Thoracic aorta (tissue), 2 donors: ENCODE measurements around the gene MYO5B. TPM values are rescaled to one million over a fixed set of nuclear protein-coding genes. Genes with fewer than 3 reads are reported as not detected.

Experiments
- ATAC-seq: fragments of 150-250 bp; one replicate; pipeline ENCODE4 v1.8.0; 2017; ENCODE audit warnings: low read depth; ENCODE audit not compliant: insufficient number of reproducible peaks, low FRiP score
- DNase-seq: peaks from one replicate; pipeline ENCODE4 v3.0.0-alpha.2; 2020; ENCODE audit warnings: low spot score
- H3K27ac ChIP-seq, 2 donors: fragments of 200-600 bp; sonication (generic); 1 replicate in 1 of 2; 2 replicates in 1 of 2; pipeline ENCODE4 v1.5.1; 2016; ENCODE audit warnings: mild to moderate bottlenecking in 2 of 2, moderate library complexity in 2 of 2
- H3K27me3 ChIP-seq: fragments of 200-600 bp; sonication (generic); replicated peaks from 2 replicates; pipeline ENCODE4 v1.6.0; 2016; ENCODE audit warnings: mild to moderate bottlenecking; ENCODE audit not compliant: insufficient read depth
- H3K36me3 ChIP-seq: fragments of 200-600 bp; sonication (generic); one replicate; pipeline ENCODE4 v1.5.1; 2016
- H3K4me1 ChIP-seq, 2 donors: fragments of 200-600 bp; sonication (generic); 1 replicate in 1 of 2; 2 replicates in 1 of 2; pipeline versions ENCODE4 v1.5.1 to v1.6.0; 2016; ENCODE audit warnings: low read depth in 2 of 2, mild to moderate bottlenecking in 1 of 2; ENCODE audit not compliant: control insufficient read depth in 1 of 2
- H3K4me3 ChIP-seq: fragments of 200-600 bp; sonication (generic); 2 replicates; pipeline ENCODE4 v1.5.1; 2016; ENCODE audit warnings: mild to moderate bottlenecking
- H3K9me3 ChIP-seq: fragments of 200-600 bp; sonication (generic); 2 replicates; pipeline ENCODE4 v1.5.1; 2016
- CTCF ChIP-seq: fragments of 200-600 bp; sonication (generic); IDR thresholded peaks from one replicate; pipeline ENCODE4 v1.5.1; 2019; ENCODE audit warnings: antibody characterized with exemption
- total RNA-seq, 2 donors: library from RNA; depleted of rRNA; stranded (reverse); fragments of >200 nt; gene quantifications; one replicate each; pipeline versions ENCODE4 v1.1.0 to v1.2.3, GENCODE V29; 2016

Gene MYO5B
- total RNA-seq, 2 donors from 2014 or later, result 8.3 to 13.5 TPM

GRCh38 chr18:50117863-50118262 is 77.1 kb downstream of the MYO5B start:
- no peak for TF ChIP-seq CTCF
- Histone ChIP-seq H3K9me3 (no peaks in the 10 kb centered on the region), H3K27ac (no peak overlapping the region), H3K4me1 (peaks cover 0 to 21% of the 10 kb centered on the region in 2 donors), H3K36me3 (no peaks in the 10 kb centered on the region), H3K27me3 (no peaks in the 10 kb centered on the region), H3K4me3 (no peak overlapping the region)
- ATAC-seq (no peak), DNase-seq (no peak)

- Histone ChIP-seq H3K9me3 (no peaks in the 10 kb centered on the region), H3K4me3 (no peak overlapping the region), H3K27ac (no peak overlapping the region), H3K36me3 (no peaks in the 10 kb centered on the region), H3K27me3 (no peaks in the 10 kb centered on the region), H3K4me1 (peaks cover 0 to 21% of the 10 kb centered on the region in 2 donors)
- no peak for TF ChIP-seq CTCF
- ATAC-seq (peak; percentile 8), DNase-seq (no peak)
These were observed 79.9 kb downstream of the MYO5B start for GRCh38 chr18:50115095-50115494.

GRCh38 chr18:50114448-50114847 is 80.5 kb downstream of the MYO5B start:
- no peak overlapping the region for H3K4me3 ChIP-seq
- H3K27me3 ChIP-seq, result no peaks in the 10 kb centered on the region
- no peak overlapping the region for H3K27ac ChIP-seq
- no peak for ATAC-seq
- peaks cover 0 to 21% of the 10 kb centered on the region in 2 donors for H3K4me1 ChIP-seq
- DNase-seq, result no peak
- no peaks in the 10 kb centered on the region for H3K36me3 ChIP-seq
- TF ChIP-seq CTCF, result no peak
- no peaks in the 10 kb centered on the region for H3K9me3 ChIP-seq

- H3K9me3 ChIP-seq, result no peaks in the 10 kb centered on the region
- TF ChIP-seq CTCF, result no peak
- no peaks in the 10 kb centered on the region for H3K36me3 ChIP-seq
- ATAC-seq (no peak), DNase-seq (no peak)
- H3K27ac ChIP-seq, result no peak overlapping the region
- no peak overlapping the region for H3K4me3 ChIP-seq
- peaks cover 0 to 21% of the 10 kb centered on the region in 2 donors for H3K4me1 ChIP-seq
- H3K27me3 ChIP-seq, result no peaks in the 10 kb centered on the region
These were observed 81.2 kb downstream of the MYO5B start for GRCh38 chr18:50113726-50114125.

- H3K27me3 ChIP-seq, result no peaks in the 10 kb centered on the region
- TF ChIP-seq CTCF, result no peak
- H3K27ac ChIP-seq, result no peak overlapping the region
- H3K36me3 ChIP-seq, result no peaks in the 10 kb centered on the region
- H3K9me3 ChIP-seq, result no peaks in the 10 kb centered on the region
- ATAC-seq, result no peak
- H3K4me3 ChIP-seq, result no peak overlapping the region
- peaks cover 0 to 21% of the 10 kb centered on the region in 2 donors for H3K4me1 ChIP-seq
- DNase-seq, result no peak
These were observed 83.5 kb downstream of the MYO5B start for GRCh38 chr18:50111398-50111797.
